Trophoblast cell (in vitro differentiated cells and primary cell): ENCODE measurements around the gene NXPE3.
A peak's percentile ranks its signal among the peaks of the same experiment; 100 is the strongest.

Experiments
- DNase-seq, 2 donors: peaks; one replicate each; pipeline ENCODE4 v3.0.0-alpha.2; 2016
- H2AFZ ChIP-seq: 2 replicates; pipeline ENCODE4 v1.6.1; 2013; ENCODE audit warnings: low read length, moderate library complexity, mild to moderate bottlenecking; ENCODE audit not compliant: insufficient read depth, poor library complexity
- H2AK5ac ChIP-seq: 2 replicates; pipeline ENCODE4 v1.6.1; 2013; ENCODE audit warnings: mild to moderate bottlenecking, low read length
- H2BK120ac ChIP-seq: 2 replicates; pipeline ENCODE4 v1.6.1; 2013; ENCODE audit warnings: low read length, mild to moderate bottlenecking, moderate library complexity; ENCODE audit not compliant: insufficient read depth, poor library complexity
- H2BK12ac ChIP-seq: 2 replicates; pipeline ENCODE4 v1.6.1; 2013; ENCODE audit warnings: mild to moderate bottlenecking, low read length, moderate library complexity
- H2BK5ac ChIP-seq: 2 replicates; pipeline ENCODE4 v1.6.1; 2013; ENCODE audit warnings: low read length, low read depth, moderate library complexity, mild to moderate bottlenecking; ENCODE audit not compliant: poor library complexity
- H3K14ac ChIP-seq: 2 replicates; pipeline ENCODE4 v1.6.1; 2013; ENCODE audit warnings: mild to moderate bottlenecking, low read length
- H3K18ac ChIP-seq: 2 replicates; pipeline ENCODE4 v1.6.1; 2013; ENCODE audit warnings: mild to moderate bottlenecking, low read length
- H3K23ac ChIP-seq: 2 replicates; pipeline ENCODE4 v1.6.1; 2013; ENCODE audit warnings: low read length
- H3K27ac ChIP-seq: 2 replicates; pipeline ENCODE4 v1.5.1; 2013; ENCODE audit warnings: low read depth, mild to moderate bottlenecking, inconsistent platforms, low read length, moderate library complexity
- H3K27me3 ChIP-seq: 2 replicates; pipeline ENCODE4 v1.6.1; 2013; ENCODE audit warnings: inconsistent platforms, mild to moderate bottlenecking, low read length, moderate library complexity; ENCODE audit not compliant: insufficient read depth
- H3K36me3 ChIP-seq, 2 experiments: 1 replicate in 1 of 2; 2 replicates in 1 of 2; pipeline ENCODE4 v1.6.1; 2013; ENCODE audit warnings: low read length in 2 of 2, mild to moderate bottlenecking in 2 of 2, moderate library complexity in 1 of 2; ENCODE audit not compliant: insufficient read depth in 2 of 2, control insufficient read depth in 1 of 2
- H3K4ac ChIP-seq: 2 replicates; pipeline ENCODE4 v1.6.1; 2013; ENCODE audit warnings: low read depth, mild to moderate bottlenecking, low read length, moderate library complexity
- H3K4me1 ChIP-seq, 2 experiments: 1 replicate in 1 of 2; 2 replicates in 1 of 2; pipeline ENCODE4 v1.6.1; 2013; ENCODE audit warnings: low read length in 2 of 2, mild to moderate bottlenecking in 2 of 2, moderate library complexity in 1 of 2; ENCODE audit not compliant: insufficient read depth in 2 of 2, control insufficient read depth in 1 of 2
- H3K4me2 ChIP-seq: 2 replicates; pipeline ENCODE4 v1.6.1; 2013; ENCODE audit warnings: inconsistent platforms, mild to moderate bottlenecking, low read length, moderate library complexity
- H3K4me3 ChIP-seq: 2 replicates; pipeline ENCODE4 v1.5.1; 2013; ENCODE audit warnings: mild to moderate bottlenecking, low read depth, low read length, inconsistent platforms
- H3K79me1 ChIP-seq: one replicate; pipeline ENCODE4 v1.6.1; 2013; ENCODE audit warnings: low read length
- H3K79me2 ChIP-seq: 2 replicates; pipeline ENCODE4 v1.6.1; 2013; ENCODE audit warnings: low read length, mild to moderate bottlenecking; ENCODE audit not compliant: control insufficient read depth, insufficient read depth, poor library complexity
- H3K9ac ChIP-seq: 2 replicates; pipeline ENCODE4 v1.6.1; 2013; ENCODE audit warnings: mild to moderate bottlenecking, low read length
- H3K9me3 ChIP-seq: 2 replicates; pipeline ENCODE4 v1.6.1; 2013; ENCODE audit warnings: low read depth, mild to moderate bottlenecking, control low read depth, inconsistent platforms, low read length; ENCODE audit not compliant: insufficient read depth
- H4K12ac ChIP-seq: 2 replicates; pipeline ENCODE4 v1.6.1; 2013; ENCODE audit warnings: low read depth, mild to moderate bottlenecking, low read length, moderate library complexity
- H4K8ac ChIP-seq: 2 replicates; pipeline ENCODE4 v1.6.1; 2013; ENCODE audit warnings: low read depth, mild to moderate bottlenecking, low read length, moderate library complexity
- H4K91ac ChIP-seq: one replicate; pipeline ENCODE4 v1.6.1; 2013; ENCODE audit warnings: low read depth, mild to moderate bottlenecking, low read length, moderate library complexity
- WGBS: extraction: QIAGEN DNeasy Blood & Tissue Kit; methylation state at CpG from one replicate; pipeline ENCODE4 v1.1.7; 2013; ENCODE audit warnings: missing lambda C conversion rate; ENCODE audit not compliant: insufficient read length, insufficient coverage; ENCODE audit errors: extremely low coverage; 5-methylcytosine and 5-hydroxymethylcytosine counted together

Gene NXPE3

DNA sequence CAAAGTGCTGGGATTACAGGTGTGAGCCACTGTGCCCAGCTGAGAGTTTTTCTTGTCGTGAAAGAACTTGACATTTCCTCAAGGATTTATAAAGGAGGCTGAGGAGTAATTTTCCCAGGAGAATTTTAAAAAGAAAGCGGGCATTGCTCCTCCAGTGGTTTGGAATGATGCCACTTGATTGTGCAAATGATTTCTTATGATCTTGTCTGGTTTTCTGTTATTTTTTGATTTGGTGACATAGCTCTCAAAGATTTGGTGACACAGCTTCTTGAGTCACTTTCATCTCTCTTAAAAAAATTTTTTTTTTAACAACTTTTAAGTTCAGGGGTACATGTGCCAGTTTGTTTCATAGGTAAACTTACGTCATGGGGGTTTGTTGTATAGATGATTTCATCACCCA lies 45.7 kb downstream of the NXPE3 start:
- no CpG with 5 or more reads among the region's 3 CpGs for whole genome bisulfite sequencing
- H3K4me3 ChIP-seq: no peak overlapping the region

DNA sequence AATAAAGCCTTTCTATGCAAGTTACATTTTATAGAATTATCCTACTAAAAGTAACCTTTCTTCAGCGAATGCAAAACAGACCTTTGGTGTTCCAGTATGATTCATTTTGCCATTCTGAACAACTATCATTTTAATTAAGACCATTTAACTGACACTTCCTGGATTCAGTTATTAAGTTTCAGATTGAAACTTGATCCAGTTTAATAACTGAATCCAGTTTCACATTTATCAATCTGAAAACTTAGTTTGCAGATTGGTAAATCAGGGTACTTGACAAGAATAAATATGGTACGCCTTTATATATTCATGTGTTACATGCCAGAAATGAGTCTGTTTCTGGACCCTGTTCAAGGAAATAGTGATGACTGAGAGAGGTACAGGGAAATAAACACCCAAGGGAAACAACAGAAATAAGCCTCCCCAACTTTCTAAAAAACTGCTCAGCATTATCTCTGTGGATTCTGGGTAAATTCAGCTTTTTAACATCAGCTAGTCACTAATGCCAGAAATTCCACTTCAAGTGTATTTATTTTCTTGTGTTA lies 47.0 kb downstream of the NXPE3 start:
- H3K9ac ChIP-seq: no peak overlapping the region
- H3K79me1 ChIP-seq: peaks cover 2% of the 10 kb centered on the region
- no peak overlapping the region for H2BK5ac ChIP-seq
- H4K12ac ChIP-seq: no peak overlapping the region
- H3K27ac ChIP-seq: no peak overlapping the region
- H2AK5ac ChIP-seq: no peak overlapping the region
- peaks cover 0 to 5% of the 10 kb centered on the region in 2 experiments for H3K36me3 ChIP-seq
- H3K4ac ChIP-seq: no peak overlapping the region
- H2AFZ ChIP-seq: no peak overlapping the region
- no peaks in the 10 kb centered on the region for H3K27me3 ChIP-seq
- no peak for DNase-seq
- no peak overlapping the region for H2BK12ac ChIP-seq
- no peak overlapping the region for H3K4me2 ChIP-seq
- peaks cover 0 to 3% of the 10 kb centered on the region in 2 experiments for H3K4me1 ChIP-seq
- H3K4me3 ChIP-seq: no peak overlapping the region
- H3K14ac ChIP-seq: no peak overlapping the region
- H3K79me2 ChIP-seq: no peaks in the 10 kb centered on the region
- no peak overlapping the region for H3K18ac ChIP-seq
- no peak overlapping the region for H4K8ac ChIP-seq
- no CpG with 5 or more reads among the region's 2 CpGs for WGBS
- H2BK120ac ChIP-seq: no peak overlapping the region
- no peak overlapping the region for H4K91ac ChIP-seq
- H3K23ac ChIP-seq: no peak overlapping the region
- H3K9me3 ChIP-seq: peaks cover 2% of the 10 kb centered on the region

More for the DNA sequence above, 45.7 kb downstream of the NXPE3 start:
- H3K4me1 ChIP-seq: peaks cover 0 to 3% of the 10 kb centered on the region in 2 experiments
- no peak overlapping the region for H2AK5ac ChIP-seq
- H3K4me2 ChIP-seq: no peak overlapping the region
- no peak for DNase-seq
- H2BK12ac ChIP-seq: no peak overlapping the region
- no peak overlapping the region for H4K12ac ChIP-seq
- no peak overlapping the region for H3K18ac ChIP-seq
- no peak overlapping the region for H3K9ac ChIP-seq
- H4K8ac ChIP-seq: no peak overlapping the region
- no peak overlapping the region for H2AFZ ChIP-seq
- H3K79me2 ChIP-seq: no peaks in the 10 kb centered on the region
- no peak overlapping the region for H3K14ac ChIP-seq
- H2BK120ac ChIP-seq: no peak overlapping the region
- H3K23ac ChIP-seq: no peak overlapping the region
- peaks cover 0 to 5% of the 10 kb centered on the region in 2 experiments for H3K36me3 ChIP-seq
- H2BK5ac ChIP-seq: no peak overlapping the region
- H3K27me3 ChIP-seq: no peaks in the 10 kb centered on the region
- H3K27ac ChIP-seq: no peak overlapping the region
- H3K4ac ChIP-seq: no peak overlapping the region
- H4K91ac ChIP-seq: no peak overlapping the region
- H3K79me1 ChIP-seq: peaks cover 2% of the 10 kb centered on the region
- peaks cover 2% of the 10 kb centered on the region for H3K9me3 ChIP-seq

DNA sequence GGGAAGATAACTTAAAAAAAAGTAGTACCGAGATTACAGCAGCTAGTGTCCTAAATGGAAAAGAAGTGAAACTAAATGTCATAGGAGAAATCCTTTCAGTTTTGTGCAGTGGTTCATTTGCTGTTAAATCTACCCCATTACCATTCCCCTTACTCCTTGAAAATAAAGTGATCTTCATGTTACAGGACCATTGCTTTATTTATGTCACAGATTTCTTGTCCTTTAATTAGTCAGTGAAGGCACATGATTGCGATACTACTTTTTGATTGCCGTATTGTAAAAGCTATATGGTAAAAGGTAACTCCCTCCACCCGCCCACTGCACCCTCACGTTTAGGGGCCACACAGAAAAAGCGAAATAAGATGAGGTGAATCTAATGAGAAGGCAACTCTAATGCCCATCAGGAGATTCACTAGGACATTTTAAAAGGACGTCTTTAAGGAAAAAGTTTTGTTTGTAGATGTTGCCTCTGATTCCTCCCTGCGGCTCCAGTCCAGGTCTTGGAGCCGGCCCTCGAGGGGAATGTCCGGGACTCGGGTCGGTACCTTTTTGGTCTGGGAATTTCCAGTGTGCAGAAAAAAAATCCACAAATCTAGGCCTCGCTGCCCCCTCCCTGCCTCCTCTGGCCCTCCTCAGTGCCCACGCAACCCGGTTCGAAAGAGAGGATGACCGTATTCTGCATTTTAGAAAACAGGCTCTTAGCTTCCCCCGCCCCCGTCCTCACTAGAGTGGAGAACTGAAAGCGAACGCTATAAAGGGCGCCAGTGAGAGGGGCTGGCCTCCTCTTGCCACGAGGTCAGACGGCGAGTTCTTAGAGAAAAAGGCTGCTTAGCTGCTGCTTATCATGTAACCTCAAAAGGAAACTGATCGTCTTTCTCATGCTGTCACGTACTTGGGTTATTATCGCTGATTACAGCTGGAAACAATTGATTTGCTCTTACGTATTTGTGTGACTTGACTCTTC lies 48.5 kb downstream of the NXPE3 start:
- WGBS: no CpG with 5 or more reads among the region's 30 CpGs
- Histone ChIP-seq H3K79me2 (no peaks in the 10 kb centered on the region), H3K27me3 (no peaks in the 10 kb centered on the region), H3K4ac (no peak overlapping the region), H4K91ac (peak overlapping the region; percentile 63), H2BK12ac (no peak overlapping the region), H3K14ac (no peak overlapping the region), H3K27ac (peak overlapping the region; percentile 29), H3K9ac (peak overlapping the region; percentile 60), H3K23ac (no peak overlapping the region), H3K4me2 (peak overlapping the region; percentile 72), H3K4me1 (peaks cover 0 to 3% of the 10 kb centered on the region in 2 experiments), H2BK5ac (peak overlapping the region; percentile 77), H3K79me1 (peaks cover 2% of the 10 kb centered on the region), H2BK120ac (peak overlapping the region; percentile 59), H3K4me3 (peak overlapping the region; percentile 68), H2AFZ (no peak overlapping the region), H3K9me3 (no peaks in the 10 kb centered on the region), H4K8ac (peak overlapping the region; percentile 44), H2AK5ac (no peak overlapping the region), H4K12ac (no peak overlapping the region), H3K18ac (no peak overlapping the region), H3K36me3 (no peaks in the 10 kb centered on the region)
- DNase-seq: peak; percentile 73 to 80

DNA sequence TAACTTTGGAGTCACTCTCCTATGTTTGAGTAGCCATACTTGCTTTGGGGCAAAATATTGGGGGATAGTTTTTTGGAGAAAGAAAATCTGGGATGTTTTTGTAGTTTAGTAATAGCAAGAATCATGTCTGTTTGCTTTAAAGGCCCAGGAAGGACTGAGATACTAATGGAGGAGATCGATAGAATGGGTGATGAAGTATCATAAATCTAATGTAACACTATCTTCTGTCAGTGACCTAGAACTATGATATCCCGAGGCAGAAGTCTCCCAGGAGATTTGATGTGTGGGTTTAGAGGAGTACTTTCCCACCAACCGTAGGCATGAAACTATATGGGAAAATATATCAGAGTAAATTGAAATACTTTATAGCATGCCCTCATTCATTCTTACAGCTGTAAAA lies 49.3 kb downstream of the NXPE3 start:
- no peak overlapping the region for H4K8ac ChIP-seq
- no peaks in the 10 kb centered on the region for H3K36me3 ChIP-seq
- WGBS: no CpG with 5 or more reads among the region's 3 CpGs
- H3K14ac ChIP-seq: no peak overlapping the region
- H2BK5ac ChIP-seq: no peak overlapping the region
- H2BK120ac ChIP-seq: no peak overlapping the region
- H3K4me2 ChIP-seq: no peak overlapping the region
- no peak overlapping the region for H3K4ac ChIP-seq
- no peaks in the 10 kb centered on the region for H3K79me2 ChIP-seq
- no peak overlapping the region for H2AK5ac ChIP-seq
- H3K27ac ChIP-seq: no peak overlapping the region
- no peak overlapping the region for H4K91ac ChIP-seq
- no peak overlapping the region for H3K18ac ChIP-seq
- H3K4me3 ChIP-seq: no peak overlapping the region
- DNase-seq: no peak
- H3K23ac ChIP-seq: no peak overlapping the region
- no peak overlapping the region for H2BK12ac ChIP-seq
- H3K9me3 ChIP-seq: no peaks in the 10 kb centered on the region
- H2AFZ ChIP-seq: no peak overlapping the region
- H3K4me1 ChIP-seq: peaks cover 0 to 3% of the 10 kb centered on the region in 2 experiments
- H3K9ac ChIP-seq: no peak overlapping the region
- peaks cover 2% of the 10 kb centered on the region for H3K79me1 ChIP-seq
- no peak overlapping the region for H4K12ac ChIP-seq
- no peaks in the 10 kb centered on the region for H3K27me3 ChIP-seq
